ENCODE results near the gene SPTSSA. TPM values are rescaled to one million over a fixed set of nuclear protein-coding genes. Genes with fewer than 3 reads are reported as not detected.
"Not testable (repeated sequence)": the region's sequence is repeated elsewhere in the genome, so short reads cannot be mapped to it uniquely, and the experiment has no call there.

The SPTSSA gene, protein sequence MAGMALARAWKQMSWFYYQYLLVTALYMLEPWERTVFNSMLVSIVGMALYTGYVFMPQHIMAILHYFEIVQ
- polyA plus RNA-seq (2013) = 15.2 TPM

DNA sequence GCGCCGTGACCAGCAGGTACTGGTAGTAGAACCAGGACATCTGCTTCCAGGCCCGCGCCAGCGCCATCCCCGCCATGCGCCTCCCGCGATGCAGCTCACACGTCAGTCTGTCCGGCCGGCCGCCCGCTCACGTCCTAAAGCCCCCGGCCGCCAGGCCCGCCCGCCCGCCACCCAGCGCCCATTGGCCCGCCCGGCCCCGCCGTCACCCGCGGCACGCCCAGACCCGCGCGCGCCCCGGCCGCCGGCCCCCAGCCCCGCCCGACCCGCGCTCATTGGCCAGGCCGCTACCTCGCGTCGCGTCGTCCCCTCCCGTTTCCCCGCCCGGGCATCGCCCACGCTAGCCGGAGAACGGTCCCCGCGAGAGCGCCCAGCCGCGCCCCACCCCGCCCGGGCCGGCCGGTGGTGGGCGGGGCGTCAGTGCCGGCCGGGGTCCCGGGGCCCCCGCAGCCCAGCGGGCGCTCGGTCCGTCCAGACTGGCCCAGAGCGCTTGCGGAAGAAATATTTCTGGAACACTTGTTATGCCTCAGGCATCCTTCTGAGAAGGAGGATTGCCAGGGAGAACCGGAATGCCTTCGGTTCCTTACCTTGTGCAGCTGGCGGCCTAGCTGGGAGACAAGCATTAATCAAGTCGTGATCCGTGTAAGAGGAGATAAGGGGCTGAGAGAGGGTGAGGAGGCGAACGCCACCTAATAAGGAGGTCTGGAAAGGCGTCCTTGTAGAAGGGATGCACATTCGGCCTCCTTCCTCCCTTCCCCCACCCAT is at the start of gene SPTSSA:
Gene SPTSSA (minus strand): TSS at position 109 of the 762 bp plus-strand sequence. CDS start 33 bp downstream, at position 76.
- H3K4me1 ChIP-seq (ENCODE audit: control extremely low read depth in 1 of 4, control insufficient read depth in 4 of 4, insufficient read depth in 4 of 4, low read length in 3 of 4) = peaks cover 15 to 34% (median 24%) of the 10 kb centered on the region in 4 experiments
- CTCF ChIA-PET = no interaction called here
- DNase-seq = peak; percentile 85 to 93 (median 90)
- H3K4me3 ChIP-seq (ENCODE audit: control insufficient read depth in 1 of 7, extremely low read depth in 1 of 7, insufficient read depth in 4 of 7, low read depth in 2 of 7, low read length in 6 of 7) = peak within 1 kb of the TSS; percentile 55 to 93 (median 87)
- H3K36me3 ChIP-seq (ENCODE audit: control insufficient read depth in 4 of 4, insufficient read depth in 4 of 4, low read length in 3 of 4) = no peaks in the 10 kb centered on the region
- H3K27me3 ChIP-seq (replicated peaks in 2 of 5; ENCODE audit: control insufficient read depth in 4 of 5, insufficient read depth in 5 of 5, low read length in 4 of 5) = no peaks in the 10 kb centered on the region
- under 1% methylated on average over 46 of the region's 82 CpGs for WGBS (ENCODE audit: insufficient coverage)
- POLR2A ChIA-PET = no interaction called here
- H3K27ac ChIP-seq (ENCODE audit: insufficient read depth in 1 of 2, low read depth in 1 of 2, low read length in 2 of 2, poor library complexity in 1 of 2, severe bottlenecking in 2 of 2) = peak within 1 kb of the TSS; percentile 54 to 77
- H3K9me3 ChIP-seq (ENCODE audit: control extremely low read depth in 1 of 5, control insufficient read depth in 4 of 5, insufficient read depth in 2 of 5, low read depth in 1 of 5, low read length in 4 of 5) = no peaks in the 10 kb centered on the region

DNA sequence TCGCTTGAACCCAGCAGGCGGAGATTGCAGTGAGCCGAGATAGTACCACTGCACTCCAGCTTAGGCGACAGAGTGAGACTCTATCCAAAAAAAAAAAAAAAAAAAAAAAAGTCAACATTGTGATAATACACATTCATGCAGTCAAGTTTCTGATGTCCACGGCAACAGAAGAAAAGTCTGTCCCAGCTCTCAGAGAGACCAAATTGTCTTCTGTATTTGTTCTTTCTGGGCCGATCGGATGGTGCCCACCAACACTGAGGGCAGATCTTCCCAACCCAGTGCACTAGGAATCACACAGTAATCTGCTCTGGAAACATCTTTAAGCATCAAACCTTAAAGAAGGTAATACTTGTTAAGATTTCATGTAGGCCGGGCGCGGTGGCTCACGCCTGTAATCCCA is 45.8 kb upstream of the SPTSSA start:
- no peaks in the 10 kb centered on the region for H3K27me3 ChIP-seq (replicated peaks in 2 of 5; ENCODE audit: control insufficient read depth in 4 of 5, insufficient read depth in 5 of 5, low read length in 4 of 5)
- CTCF ChIA-PET = no interaction called here
- WGBS (ENCODE audit: insufficient coverage) = 100% methylated on average over 1 of the region's 11 CpGs

DNA sequence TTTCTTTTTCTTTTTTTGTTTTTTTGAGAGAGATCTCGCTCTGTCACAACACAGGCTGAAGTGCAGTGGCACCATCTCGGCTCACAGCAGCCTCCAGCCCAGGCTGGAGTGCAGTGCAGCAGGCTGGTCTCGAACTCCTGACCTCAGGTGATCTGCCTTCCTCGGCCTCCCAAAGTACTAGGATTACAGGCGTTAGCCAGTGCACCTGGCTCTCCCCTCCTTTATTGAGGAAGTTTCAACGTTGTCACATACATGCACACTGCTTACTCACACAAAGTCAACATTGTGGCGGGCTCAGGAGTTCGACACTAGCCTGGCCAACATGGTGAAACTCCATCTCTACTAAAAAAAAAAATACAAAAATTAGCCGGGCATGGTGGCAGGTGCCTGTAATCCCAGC is 45.4 kb upstream of the SPTSSA start:
- 87% methylated on average over 5 of the region's 9 CpGs for WGBS (ENCODE audit: insufficient coverage)
- Histone ChIP-seq H3K36me3 (ENCODE audit: control insufficient read depth in 4 of 4, insufficient read depth in 4 of 4, low read length in 3 of 4) (no peaks in the 10 kb centered on the region), H3K4me1 (ENCODE audit: control extremely low read depth in 1 of 4, control insufficient read depth in 4 of 4, insufficient read depth in 4 of 4, low read length in 3 of 4) (no peaks in the 10 kb centered on the region), H3K9me3 (ENCODE audit: control extremely low read depth in 1 of 5, control insufficient read depth in 4 of 5, insufficient read depth in 2 of 5, low read depth in 1 of 5, low read length in 4 of 5) (no peaks in the 10 kb centered on the region), H3K4me3 (ENCODE audit: control insufficient read depth in 1 of 7, extremely low read depth in 1 of 7, insufficient read depth in 4 of 7, low read depth in 2 of 7, low read length in 6 of 7) (no peak overlapping the region), H3K27me3 (replicated peaks in 2 of 5; ENCODE audit: control insufficient read depth in 4 of 5, insufficient read depth in 5 of 5, low read length in 4 of 5) (no peaks in the 10 kb centered on the region), H3K27ac (ENCODE audit: insufficient read depth in 1 of 2, low read depth in 1 of 2, low read length in 2 of 2, poor library complexity in 1 of 2, severe bottlenecking in 2 of 2) (no peak overlapping the region)
- CTCF ChIA-PET = no interaction called here
- no peak for DNase-seq
- POLR2A ChIA-PET = interaction anchor here (0.6 kb wide), 1 partner anchor 194 kb away, joined by 3 read pairs; no protein-coding TSS in a partner anchor

More for the DNA sequence above, 45.8 kb upstream of the SPTSSA start:
- Histone ChIP-seq H3K9me3 (ENCODE audit: control extremely low read depth in 1 of 5, control insufficient read depth in 4 of 5, insufficient read depth in 2 of 5, low read depth in 1 of 5, low read length in 4 of 5) (no peaks in the 10 kb centered on the region), H3K4me1 (ENCODE audit: control extremely low read depth in 1 of 4, control insufficient read depth in 4 of 4, insufficient read depth in 4 of 4, low read length in 3 of 4) (no peaks in the 10 kb centered on the region), H3K36me3 (ENCODE audit: control insufficient read depth in 4 of 4, insufficient read depth in 4 of 4, low read length in 3 of 4) (no peaks in the 10 kb centered on the region), H3K27ac (ENCODE audit: insufficient read depth in 1 of 2, low read depth in 1 of 2, low read length in 2 of 2, poor library complexity in 1 of 2, severe bottlenecking in 2 of 2) (no peak overlapping the region), H3K4me3 (ENCODE audit: control insufficient read depth in 1 of 7, extremely low read depth in 1 of 7, insufficient read depth in 4 of 7, low read depth in 2 of 7, low read length in 6 of 7) (no peak overlapping the region)
- DNase-seq = no peak
- POLR2A ChIA-PET = interaction anchor here (0.6 kb wide), 1 partner anchor 194 kb away, joined by 3 read pairs; no protein-coding TSS in a partner anchor

DNA sequence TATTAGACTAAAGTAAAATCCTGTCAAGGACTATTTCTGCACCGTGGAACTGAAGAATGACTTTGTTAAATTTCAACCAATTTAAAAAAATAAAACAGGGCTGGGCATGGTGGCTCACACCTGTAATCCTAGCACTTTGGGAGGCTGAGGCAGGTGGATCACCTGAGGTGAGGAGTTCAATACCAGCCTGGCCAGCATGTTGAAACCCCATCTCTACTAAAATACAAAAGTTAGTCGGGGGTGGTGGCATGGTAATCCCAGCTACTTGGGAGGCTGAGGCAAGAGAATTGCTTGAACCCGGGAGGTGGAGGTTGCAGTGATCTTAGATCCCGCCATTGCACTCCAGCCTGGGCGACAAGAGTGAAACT is 43.1 kb upstream of the SPTSSA start:
- POLR2A ChIA-PET; H3K4me3 ChIP-seq (ENCODE audit: control insufficient read depth in 1 of 7, extremely low read depth in 1 of 7, insufficient read depth in 4 of 7, low read depth in 2 of 7, low read length in 6 of 7); H3K9me3 ChIP-seq (ENCODE audit: control extremely low read depth in 1 of 5, control insufficient read depth in 4 of 5, insufficient read depth in 2 of 5, low read depth in 1 of 5, low read length in 4 of 5); H3K27ac ChIP-seq (ENCODE audit: insufficient read depth in 1 of 2, low read depth in 1 of 2, low read length in 2 of 2, poor library complexity in 1 of 2, severe bottlenecking in 2 of 2); H3K36me3 ChIP-seq (ENCODE audit: control insufficient read depth in 4 of 4, insufficient read depth in 4 of 4, low read length in 3 of 4); DNase-seq; H3K4me1 ChIP-seq (ENCODE audit: control extremely low read depth in 1 of 4, control insufficient read depth in 4 of 4, insufficient read depth in 4 of 4, low read length in 3 of 4); H3K27me3 ChIP-seq (replicated peaks in 2 of 5; ENCODE audit: control insufficient read depth in 4 of 5, insufficient read depth in 5 of 5, low read length in 4 of 5): not testable (repeated sequence)
- WGBS (ENCODE audit: insufficient coverage) = 100% methylated on average over 3 of the region's 5 CpGs
- CTCF ChIA-PET = interaction anchor here (0.6 to 1.3 kb wide), 2 partner anchors 176 to 979 kb away, joined by 4 read pairs; no protein-coding TSS in a partner anchor

DNA sequence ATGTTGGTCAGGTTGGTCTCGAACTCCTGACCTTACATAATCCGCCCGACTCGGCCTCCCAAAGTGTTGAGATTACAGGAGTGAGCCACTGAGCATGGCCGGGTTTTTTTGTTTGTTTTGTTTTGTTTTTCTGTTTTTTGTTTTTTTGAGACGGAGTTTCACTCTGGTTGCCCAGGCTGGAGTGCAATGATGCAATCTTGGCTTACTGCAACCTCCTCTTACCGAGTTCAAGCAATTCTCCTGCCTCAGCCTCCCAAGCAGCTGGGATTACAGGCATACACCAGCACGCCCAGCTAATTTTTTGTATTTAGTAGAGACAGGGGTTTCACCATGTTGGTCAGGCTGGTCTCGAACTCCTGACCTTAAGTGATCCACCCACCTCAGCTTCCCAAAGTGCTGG is 42.0 kb upstream of the SPTSSA start:
- H3K36me3 ChIP-seq (ENCODE audit: control insufficient read depth in 4 of 4, insufficient read depth in 4 of 4, low read length in 3 of 4); DNase-seq; H3K27me3 ChIP-seq (replicated peaks in 2 of 5; ENCODE audit: control insufficient read depth in 4 of 5, insufficient read depth in 5 of 5, low read length in 4 of 5); CTCF ChIA-PET; H3K4me1 ChIP-seq (ENCODE audit: control extremely low read depth in 1 of 4, control insufficient read depth in 4 of 4, insufficient read depth in 4 of 4, low read length in 3 of 4); POLR2A ChIA-PET; H3K4me3 ChIP-seq (ENCODE audit: control insufficient read depth in 1 of 7, extremely low read depth in 1 of 7, insufficient read depth in 4 of 7, low read depth in 2 of 7, low read length in 6 of 7); H3K9me3 ChIP-seq (ENCODE audit: control extremely low read depth in 1 of 5, control insufficient read depth in 4 of 5, insufficient read depth in 2 of 5, low read depth in 1 of 5, low read length in 4 of 5); H3K27ac ChIP-seq (ENCODE audit: insufficient read depth in 1 of 2, low read depth in 1 of 2, low read length in 2 of 2, poor library complexity in 1 of 2, severe bottlenecking in 2 of 2): not testable (repeated sequence)
- 90% methylated on average over 1 of the region's 9 CpGs for WGBS (ENCODE audit: insufficient coverage)

DNA sequence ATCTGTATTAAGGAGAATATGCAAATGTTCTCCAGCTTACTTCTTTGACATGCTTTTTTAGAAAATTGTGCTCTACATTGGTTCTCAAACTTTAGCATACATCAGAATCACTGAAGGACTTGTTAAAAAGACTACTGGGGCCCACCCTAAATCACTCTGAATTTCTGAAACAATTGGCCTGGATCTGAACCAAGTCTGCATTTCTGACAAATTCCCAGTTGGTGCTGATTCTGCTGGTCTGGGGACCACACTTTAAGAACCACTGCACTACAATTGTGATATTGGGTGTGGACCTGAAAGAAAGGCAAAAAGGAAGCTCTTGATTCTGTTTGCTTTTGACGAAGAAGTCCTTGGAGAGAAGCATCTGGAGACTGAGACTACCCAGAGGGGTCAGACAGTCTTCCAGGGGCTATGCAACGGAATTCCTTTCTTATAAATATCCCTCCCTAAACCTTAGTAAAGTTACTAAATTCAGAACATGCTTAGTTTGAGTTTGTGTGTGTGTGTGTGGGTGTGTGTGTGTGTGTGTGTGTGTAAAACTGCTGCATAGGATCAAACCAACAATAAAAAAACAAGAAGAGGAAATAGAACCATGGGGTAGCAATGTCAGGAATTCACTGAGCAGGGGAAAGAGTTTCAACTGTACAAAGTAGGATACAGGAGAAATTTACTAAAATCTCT is 40.6 kb upstream of the SPTSSA start:
- CTCF ChIA-PET = interaction anchor here (0.6 to 1.8 kb wide), 2 partner anchors 9 to 171 kb away, joined by 3 to 14 read pairs; no protein-coding TSS in a partner anchor
- no peak for DNase-seq
- WGBS (ENCODE audit: insufficient coverage) = no CpG with 5 or more reads among the region's 2 CpGs

DNA sequence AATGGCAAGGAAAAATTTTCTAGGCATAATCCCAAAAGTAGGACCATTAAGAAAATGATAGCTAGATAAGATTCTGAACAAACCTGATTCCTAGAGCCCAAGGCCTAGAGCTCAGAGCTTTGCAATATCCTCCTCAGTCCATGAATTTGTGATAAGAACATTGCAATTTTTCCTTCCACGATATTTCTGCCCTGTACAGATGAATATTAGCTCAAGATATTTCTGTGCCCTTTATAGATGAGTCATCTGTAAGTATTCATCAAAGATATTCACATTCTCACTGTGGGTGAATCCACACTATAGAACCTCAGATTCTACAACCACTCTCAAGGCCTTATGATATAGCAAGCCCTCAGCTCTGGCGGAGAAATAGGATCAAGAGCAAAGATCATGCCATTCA is 40.0 kb upstream of the SPTSSA start:
- Histone ChIP-seq H3K36me3 (ENCODE audit: control insufficient read depth in 4 of 4, insufficient read depth in 4 of 4, low read length in 3 of 4) (no peaks in the 10 kb centered on the region), H3K4me3 (ENCODE audit: control insufficient read depth in 1 of 7, extremely low read depth in 1 of 7, insufficient read depth in 4 of 7, low read depth in 2 of 7, low read length in 6 of 7) (no peak overlapping the region), H3K27ac (ENCODE audit: insufficient read depth in 1 of 2, low read depth in 1 of 2, low read length in 2 of 2, poor library complexity in 1 of 2, severe bottlenecking in 2 of 2) (no peak overlapping the region), H3K4me1 (ENCODE audit: control extremely low read depth in 1 of 4, control insufficient read depth in 4 of 4, insufficient read depth in 4 of 4, low read length in 3 of 4) (no peaks in the 10 kb centered on the region), H3K27me3 (replicated peaks in 2 of 5; ENCODE audit: control insufficient read depth in 4 of 5, insufficient read depth in 5 of 5, low read length in 4 of 5) (no peaks in the 10 kb centered on the region), H3K9me3 (ENCODE audit: control extremely low read depth in 1 of 5, control insufficient read depth in 4 of 5, insufficient read depth in 2 of 5, low read depth in 1 of 5, low read length in 4 of 5) (no peaks in the 10 kb centered on the region)
- no peak for DNase-seq
- no CpG with 5 or more reads among the region's 2 CpGs for WGBS (ENCODE audit: insufficient coverage)
- POLR2A ChIA-PET = no interaction called here
- CTCF ChIA-PET = interaction anchor here (0.8 to 1.8 kb wide), 2 partner anchors 170 to 174 kb away, joined by 3 to 14 read pairs; no protein-coding TSS in a partner anchor

More for the DNA sequence above, 40.6 kb upstream of the SPTSSA start:
- H3K9me3 ChIP-seq (ENCODE audit: control extremely low read depth in 1 of 5, control insufficient read depth in 4 of 5, insufficient read depth in 2 of 5, low read depth in 1 of 5, low read length in 4 of 5) = no peaks in the 10 kb centered on the region
- no peaks in the 10 kb centered on the region for H3K27me3 ChIP-seq (replicated peaks in 2 of 5; ENCODE audit: control insufficient read depth in 4 of 5, insufficient read depth in 5 of 5, low read length in 4 of 5)
- no peaks in the 10 kb centered on the region for H3K36me3 ChIP-seq (ENCODE audit: control insufficient read depth in 4 of 4, insufficient read depth in 4 of 4, low read length in 3 of 4)
- H3K4me1 ChIP-seq (ENCODE audit: control extremely low read depth in 1 of 4, control insufficient read depth in 4 of 4, insufficient read depth in 4 of 4, low read length in 3 of 4) = no peaks in the 10 kb centered on the region
- no peak overlapping the region for H3K27ac ChIP-seq (ENCODE audit: insufficient read depth in 1 of 2, low read depth in 1 of 2, low read length in 2 of 2, poor library complexity in 1 of 2, severe bottlenecking in 2 of 2)
- no peak overlapping the region for H3K4me3 ChIP-seq (ENCODE audit: control insufficient read depth in 1 of 7, extremely low read depth in 1 of 7, insufficient read depth in 4 of 7, low read depth in 2 of 7, low read length in 6 of 7)
- POLR2A ChIA-PET = interaction anchor here (0.7 kb wide), 1 partner anchor 30 kb away, joined by 3 read pairs; no protein-coding TSS in a partner anchor

Measured in common myeloid progenitor, CD34-positive (primary cell).